Osteocyte (in vitro differentiated cells): ENCODE measurements around the gene HUS1. TPM values are rescaled to one million over a fixed set of nuclear protein-coding genes. Genes with fewer than 3 reads are reported as not detected.

Experiments used
- DNase-seq: peaks from one replicate; pipeline ENCODE4 v3.0.0; 2021; ENCODE audit warnings: mixed read lengths; ENCODE audit not compliant: unreplicated experiment; ENCODE audit errors: extremely low spot score
- H3K27ac Mint-ChIP-seq: one replicate; pipeline ENCODE4 v1.8.0; 2021; ENCODE audit warnings: mild to moderate bottlenecking, mixed read lengths; ENCODE audit not compliant: unreplicated experiment
- H3K27me3 Mint-ChIP-seq: one replicate; pipeline ENCODE4 v1.8.0; 2021; ENCODE audit warnings: mixed read lengths; ENCODE audit not compliant: unreplicated experiment
- H3K36me3 Mint-ChIP-seq: one replicate; pipeline ENCODE4 v1.8.0; 2021; ENCODE audit warnings: mixed read lengths; ENCODE audit not compliant: unreplicated experiment
- H3K4me1 Mint-ChIP-seq: one replicate; pipeline ENCODE4 v1.8.0; 2021; ENCODE audit warnings: mixed read lengths; ENCODE audit not compliant: unreplicated experiment
- H3K4me3 Mint-ChIP-seq: one replicate; pipeline ENCODE4 v1.8.0; 2021; ENCODE audit warnings: mild to moderate bottlenecking, moderate library complexity, mixed read lengths; ENCODE audit not compliant: unreplicated experiment
- H3K9me3 Mint-ChIP-seq: one replicate; pipeline ENCODE4 v1.8.0; 2021; ENCODE audit warnings: mixed read lengths; ENCODE audit not compliant: unreplicated experiment
- CTCF ChIP-seq: fragments of 200-600 bp; sonication (generic); IDR thresholded peaks from 2 replicates; pipeline ENCODE4 v1.5.0; 2021; ENCODE audit warnings: antibody characterized with exemption, mild to moderate bottlenecking, moderate library complexity
- total RNA-seq: library from RNA; stranded (reverse); gene quantifications from 2 replicates; pipeline ENCODE4 v1.2.1, GENCODE V29; 2021

Gene HUS1
- total RNA-seq, 1 donor from 2014 or later = 28.8 TPM

GRCh38 chr7:47938574-47939165 is 40.7 kb downstream of the HUS1 start:
- Mint-ChIP-seq H3K9me3 (no peaks in the 10 kb centered on the region), H3K4me3 (no peak overlapping the region), H3K27me3 (no peaks in the 10 kb centered on the region), H3K36me3 (no peaks in the 10 kb centered on the region), H3K27ac (no peak overlapping the region), H3K4me1 (peaks cover 44% of the 10 kb centered on the region)
- peak; percentile 54 for DNase-seq
- no peak for TF ChIP-seq CTCF

- H3K27ac Mint-ChIP-seq = no peak overlapping the region
- peaks cover 39% of the 10 kb centered on the region for H3K4me1 Mint-ChIP-seq
- H3K4me3 Mint-ChIP-seq = no peak overlapping the region
- no peak for TF ChIP-seq CTCF
- no peaks in the 10 kb centered on the region for H3K36me3 Mint-ChIP-seq
- no peaks in the 10 kb centered on the region for H3K27me3 Mint-ChIP-seq
- no peaks in the 10 kb centered on the region for H3K9me3 Mint-ChIP-seq
- DNase-seq = peak; percentile 62
Observed at GRCh38 chr7:47937711-47938573, 41.5 kb downstream of the HUS1 start.

- Mint-ChIP-seq H3K9me3 (no peaks in the 10 kb centered on the region), H3K36me3 (no peaks in the 10 kb centered on the region), H3K27ac (no peak overlapping the region), H3K4me1 (peaks cover 42% of the 10 kb centered on the region), H3K4me3 (no peak overlapping the region), H3K27me3 (no peaks in the 10 kb centered on the region)
- no peak for DNase-seq
- TF ChIP-seq CTCF = no peak
Observed at GRCh38 chr7:47937065-47937687, 42.2 kb downstream of the HUS1 start.

- no peaks in the 10 kb centered on the region for H3K27me3 Mint-ChIP-seq
Observed at GRCh38 chr7:47936323-47936722, 43.1 kb downstream of the HUS1 start.

More at GRCh38 chr7:47936323-47936722, 43.1 kb downstream of the HUS1 start:
- H3K4me1 Mint-ChIP-seq = peaks cover 36% of the 10 kb centered on the region
- H3K36me3 Mint-ChIP-seq = no peaks in the 10 kb centered on the region
- H3K9me3 Mint-ChIP-seq = no peaks in the 10 kb centered on the region
- H3K27ac Mint-ChIP-seq = no peak overlapping the region
- no peak overlapping the region for H3K4me3 Mint-ChIP-seq
- TF ChIP-seq CTCF = no peak
- DNase-seq = no peak
